Retinal pigment epithelial cell (primary cell): Measurements from ENCODE around the gene CASP10.

Source experiments
- DNase-seq: peaks from one replicate; pipeline ENCODE4 v3.0.0-alpha.2; 2010; ENCODE audit warnings: low read depth
- H3K4me3 ChIP-seq: 2 replicates; pipeline ENCODE4 v1.5.1; 2011; ENCODE audit warnings: mild to moderate bottlenecking, low read length, control low read depth, moderate library complexity
- TF ChIP-seq, protein P1 (sequence below): conservative IDR thresholded peaks from 2 replicates; pipeline ENCODE4 v1.5.1; 2011; ENCODE audit warnings: low read depth, low read length, control low read depth, inconsistent platforms

Gene CASP10

DNA sequence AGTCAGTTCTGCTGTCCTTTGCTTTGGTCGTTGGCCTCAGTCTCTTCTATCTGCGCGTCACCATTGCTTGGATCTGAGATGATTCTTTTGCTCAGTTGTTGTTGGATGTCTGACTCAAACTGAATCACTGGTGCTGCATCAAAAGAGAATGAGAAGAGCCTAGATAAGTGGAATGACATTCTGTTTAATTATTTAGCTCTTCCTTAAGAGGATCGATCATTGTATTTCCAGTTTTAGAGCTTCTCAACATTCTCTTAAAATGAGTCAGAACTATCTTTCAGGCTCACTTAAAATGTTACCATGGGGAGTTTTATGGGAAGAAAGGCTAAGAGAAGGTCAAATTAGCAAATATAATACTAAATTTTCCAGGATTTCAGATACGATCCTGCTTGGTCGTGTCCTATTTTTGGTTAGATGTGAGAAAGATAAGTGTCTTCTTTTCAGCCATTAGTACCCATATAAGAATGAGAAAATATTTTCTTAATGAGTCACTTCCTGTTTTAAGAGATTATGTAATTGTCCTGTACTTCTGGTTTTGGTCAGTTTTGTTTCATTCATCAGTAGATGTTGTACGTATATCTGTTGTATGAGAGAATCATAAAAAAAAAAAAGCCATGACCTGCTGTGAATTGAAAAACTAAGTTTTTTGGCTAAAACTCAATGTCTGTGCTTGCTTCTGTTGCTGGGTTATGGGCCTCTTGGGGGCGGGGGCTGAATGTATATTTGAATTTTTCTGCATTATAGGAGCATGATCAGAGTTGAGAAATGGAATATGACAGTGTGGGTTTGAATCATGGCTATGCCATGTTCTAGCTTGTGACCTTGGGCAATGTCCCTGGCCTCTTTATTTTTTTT, 31.6 kb upstream of the CASP10 start:
- DNase-seq, result no peak
- TF ChIP-seq, protein P1, sequence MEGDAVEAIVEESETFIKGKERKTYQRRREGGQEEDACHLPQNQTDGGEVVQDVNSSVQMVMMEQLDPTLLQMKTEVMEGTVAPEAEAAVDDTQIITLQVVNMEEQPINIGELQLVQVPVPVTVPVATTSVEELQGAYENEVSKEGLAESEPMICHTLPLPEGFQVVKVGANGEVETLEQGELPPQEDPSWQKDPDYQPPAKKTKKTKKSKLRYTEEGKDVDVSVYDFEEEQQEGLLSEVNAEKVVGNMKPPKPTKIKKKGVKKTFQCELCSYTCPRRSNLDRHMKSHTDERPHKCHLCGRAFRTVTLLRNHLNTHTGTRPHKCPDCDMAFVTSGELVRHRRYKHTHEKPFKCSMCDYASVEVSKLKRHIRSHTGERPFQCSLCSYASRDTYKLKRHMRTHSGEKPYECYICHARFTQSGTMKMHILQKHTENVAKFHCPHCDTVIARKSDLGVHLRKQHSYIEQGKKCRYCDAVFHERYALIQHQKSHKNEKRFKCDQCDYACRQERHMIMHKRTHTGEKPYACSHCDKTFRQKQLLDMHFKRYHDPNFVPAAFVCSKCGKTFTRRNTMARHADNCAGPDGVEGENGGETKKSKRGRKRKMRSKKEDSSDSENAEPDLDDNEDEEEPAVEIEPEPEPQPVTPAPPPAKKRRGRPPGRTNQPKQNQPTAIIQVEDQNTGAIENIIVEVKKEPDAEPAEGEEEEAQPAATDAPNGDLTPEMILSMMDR, result no peak
- no peak overlapping the region for H3K4me3 ChIP-seq

DNA sequence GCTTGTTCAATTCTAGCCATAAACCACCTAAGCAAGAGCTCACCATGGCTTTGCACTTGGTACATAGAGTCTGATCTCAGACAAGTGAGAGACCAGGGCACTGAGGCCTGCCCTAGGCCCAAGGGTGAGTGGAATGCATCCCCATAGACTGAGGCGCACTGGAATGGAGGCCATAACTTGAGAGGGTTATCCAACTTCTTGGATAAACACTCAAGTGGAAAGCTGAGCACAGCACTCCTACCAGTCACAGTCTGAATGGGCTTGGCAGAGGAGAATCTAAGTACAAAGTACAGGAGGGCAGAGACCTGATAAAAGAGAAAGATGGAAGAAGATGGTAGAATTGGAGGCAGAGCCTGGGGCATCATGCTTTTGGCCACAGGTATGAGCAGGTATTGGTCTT, 30.4 kb upstream of the CASP10 start:
- no peak overlapping the region for H3K4me3 ChIP-seq
- TF ChIP-seq, protein P1, result no peak
- DNase-seq, result no peak

DNA sequence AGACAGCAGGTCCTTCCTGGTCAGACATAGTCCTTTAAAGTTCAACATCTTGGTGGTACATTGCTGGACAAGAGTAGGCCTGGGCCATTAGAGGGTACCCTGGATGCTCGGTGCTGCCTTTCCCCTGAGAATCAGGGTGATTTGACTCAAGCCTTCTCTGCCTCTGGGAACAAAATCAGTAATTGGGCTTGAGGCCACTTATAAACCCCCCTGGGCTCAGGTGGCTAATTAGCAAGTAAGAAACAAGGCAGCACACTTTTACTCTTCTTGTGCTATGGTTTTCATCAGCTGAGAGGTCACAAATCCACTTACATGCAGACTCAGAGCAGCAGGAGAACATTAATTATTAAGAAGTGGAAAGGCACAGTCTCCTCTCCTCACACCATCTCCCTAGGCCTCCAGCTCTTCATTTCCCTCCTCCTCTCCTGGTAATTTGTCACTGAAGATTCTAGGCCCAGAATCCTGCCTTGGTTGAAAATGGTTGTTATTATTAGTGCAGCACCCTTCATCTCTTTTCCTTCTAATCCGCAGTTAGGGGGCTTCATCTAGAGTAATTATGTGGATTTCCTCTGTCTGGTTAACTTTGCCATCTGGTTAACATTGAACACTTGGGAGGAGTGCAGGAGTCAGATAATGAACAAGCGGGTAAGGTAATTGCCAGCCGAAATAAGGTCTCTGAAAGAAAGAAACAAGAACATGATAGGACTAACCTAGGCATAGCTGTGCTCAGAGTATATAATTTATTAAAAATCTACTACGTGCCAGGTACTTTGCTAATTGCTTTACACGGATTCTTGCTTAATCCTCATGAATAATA, 29.7 kb upstream of the CASP10 start:
- H3K4me3 ChIP-seq, result no peak overlapping the region
- TF ChIP-seq, protein P1, result no peak
- no peak for DNase-seq

DNA sequence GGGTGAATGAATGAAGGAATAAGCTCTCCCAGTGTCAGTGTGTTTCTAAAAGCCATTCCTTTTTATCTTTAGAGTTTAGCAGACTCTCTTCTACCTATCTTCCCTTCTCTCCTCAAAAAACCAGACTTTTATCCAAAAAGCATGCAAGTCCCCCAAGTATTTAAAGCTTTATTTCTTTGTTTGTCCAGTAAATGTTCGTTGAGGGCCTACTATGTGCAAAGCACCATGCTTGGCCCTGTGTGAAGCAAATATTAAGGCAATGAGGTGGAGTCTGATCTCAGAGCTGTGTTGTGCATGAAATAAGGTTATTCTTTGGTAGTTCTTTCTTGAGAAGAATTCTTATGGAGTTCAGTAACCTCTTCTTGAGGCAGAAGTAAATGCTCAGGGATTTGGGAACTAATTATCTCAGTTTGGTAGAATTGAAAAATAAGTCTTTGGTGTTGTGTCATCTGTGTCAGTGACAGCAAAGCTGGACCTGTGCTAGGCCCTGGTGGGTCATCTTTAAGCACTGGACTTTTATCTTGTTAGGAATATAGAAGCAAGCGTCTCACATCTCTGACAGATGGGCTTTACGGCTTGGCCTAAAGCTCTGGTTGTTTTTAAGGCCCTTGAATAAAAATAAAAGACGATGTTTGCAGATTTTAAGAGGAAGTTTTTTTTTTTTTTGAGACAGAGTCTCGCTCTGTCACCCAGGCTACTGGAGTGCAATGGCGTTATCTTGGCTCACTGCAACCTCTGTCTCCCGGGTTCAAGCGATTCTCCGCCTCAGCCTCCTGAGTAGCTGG, 28.1 kb upstream of the CASP10 start:
- TF ChIP-seq, protein P1, result no peak
- DNase-seq, result no peak

DNA sequence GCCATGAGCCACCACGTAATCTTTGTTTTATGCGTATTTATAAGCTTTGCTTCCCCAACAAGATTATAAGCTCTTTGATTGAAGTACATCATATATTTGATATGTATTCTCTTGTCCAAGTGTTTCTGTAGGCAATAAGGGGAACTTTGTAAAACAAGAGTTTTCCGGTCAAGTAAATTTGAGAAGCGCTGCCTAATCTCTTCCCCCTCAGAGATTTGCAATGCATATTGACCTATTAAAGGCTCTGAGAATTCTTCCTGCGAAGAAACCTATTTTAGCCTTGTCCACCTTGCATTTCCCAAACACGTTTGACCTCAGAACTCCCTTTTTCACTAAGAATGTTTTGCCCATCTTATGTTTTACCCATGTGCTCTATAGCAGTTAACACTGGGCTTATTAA, 26.9 kb upstream of the CASP10 start:
- TF ChIP-seq, protein P1, result no peak
- DNase-seq, result no peak
- H3K4me3 ChIP-seq, result no peak overlapping the region

More for the DNA sequence above, 28.1 kb upstream of the CASP10 start:
- no peak overlapping the region for H3K4me3 ChIP-seq

DNA sequence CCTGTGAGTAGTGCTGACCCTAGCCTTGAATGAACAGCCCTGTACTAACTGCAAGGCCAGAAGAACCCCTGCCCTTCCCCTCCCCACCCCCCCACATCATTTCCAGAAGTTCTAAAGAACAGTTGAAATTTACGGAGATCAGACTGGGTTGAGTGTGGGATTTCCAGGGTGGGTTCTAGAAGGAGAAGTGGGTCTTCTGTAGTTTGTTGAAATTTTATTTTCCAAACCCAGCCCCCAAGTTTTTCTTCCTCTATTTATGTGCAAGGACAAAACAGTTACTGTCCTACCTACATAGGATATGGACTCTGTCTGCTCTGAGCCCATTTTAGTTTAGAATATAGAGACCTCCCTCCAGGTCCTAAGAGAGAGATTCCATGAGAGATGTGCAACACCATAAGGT, 26.3 kb upstream of the CASP10 start:
- no peak overlapping the region for H3K4me3 ChIP-seq
- no peak for DNase-seq
- TF ChIP-seq, protein P1, result no peak
